AG04449 (cell line): ENCODE data around the gene ELF5.

Experiments
- CTCF ChIA-PET: fragments of 350-600 bp; formaldehyde crosslinking; extraction: SDS; loops from one replicate; lab custom pipeline; 2021; ENCODE audit warnings: antibody characterized with exemption; lab: Yijun Ruan, JAX
- POLR2A ChIA-PET: fragments of 400-600, 350-600 bp; formaldehyde crosslinking; extraction: SDS; loops from one replicate; lab custom pipeline; 2020; ENCODE audit warnings: antibody characterized with exemption, inconsistent platforms; lab: Yijun Ruan, JAX
- DNase-seq: peaks from one replicate; pipeline ENCODE4 v3.0.0-alpha.2; 2010; ENCODE audit warnings: low read depth, low spot score
- H3K4me3 ChIP-seq: 2 replicates; pipeline ENCODE4 v1.5.1; 2011; ENCODE audit warnings: low read depth, mild to moderate bottlenecking, control low read depth, low read length
- TF ChIP-seq, protein P1 (sequence below): IDR thresholded peaks from one replicate; pipeline ENCODE4 v1.5.1; 2011; ENCODE audit warnings: mild to moderate bottlenecking, moderate library complexity, low read length, control low read depth, inconsistent platforms; ENCODE audit not compliant: insufficient read depth; ENCODE audit errors: missing control alignments

ELF5 gene

DNA sequence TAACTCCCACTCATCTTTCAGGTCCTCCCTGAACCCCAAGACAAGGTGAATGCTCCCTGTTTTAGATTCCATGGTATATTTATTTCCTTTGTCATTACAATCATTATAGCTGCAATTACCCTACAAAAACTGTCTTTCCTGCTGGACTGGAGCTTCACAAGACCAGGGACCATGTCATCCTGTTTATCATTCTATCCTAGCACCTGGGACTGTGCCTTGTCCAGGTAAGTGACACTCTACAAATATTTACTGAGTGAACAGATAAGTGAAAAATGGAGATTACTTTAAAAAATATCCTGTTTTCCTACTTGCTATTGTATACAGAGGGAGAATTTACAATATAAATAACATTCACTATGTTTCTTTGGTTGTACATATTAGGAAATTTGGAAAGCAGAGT, 22.5 kb upstream of the ELF5 start:
- TF ChIP-seq, protein P1, sequence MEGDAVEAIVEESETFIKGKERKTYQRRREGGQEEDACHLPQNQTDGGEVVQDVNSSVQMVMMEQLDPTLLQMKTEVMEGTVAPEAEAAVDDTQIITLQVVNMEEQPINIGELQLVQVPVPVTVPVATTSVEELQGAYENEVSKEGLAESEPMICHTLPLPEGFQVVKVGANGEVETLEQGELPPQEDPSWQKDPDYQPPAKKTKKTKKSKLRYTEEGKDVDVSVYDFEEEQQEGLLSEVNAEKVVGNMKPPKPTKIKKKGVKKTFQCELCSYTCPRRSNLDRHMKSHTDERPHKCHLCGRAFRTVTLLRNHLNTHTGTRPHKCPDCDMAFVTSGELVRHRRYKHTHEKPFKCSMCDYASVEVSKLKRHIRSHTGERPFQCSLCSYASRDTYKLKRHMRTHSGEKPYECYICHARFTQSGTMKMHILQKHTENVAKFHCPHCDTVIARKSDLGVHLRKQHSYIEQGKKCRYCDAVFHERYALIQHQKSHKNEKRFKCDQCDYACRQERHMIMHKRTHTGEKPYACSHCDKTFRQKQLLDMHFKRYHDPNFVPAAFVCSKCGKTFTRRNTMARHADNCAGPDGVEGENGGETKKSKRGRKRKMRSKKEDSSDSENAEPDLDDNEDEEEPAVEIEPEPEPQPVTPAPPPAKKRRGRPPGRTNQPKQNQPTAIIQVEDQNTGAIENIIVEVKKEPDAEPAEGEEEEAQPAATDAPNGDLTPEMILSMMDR = no peak
- no peak for DNase-seq
- ChIA-PET POLR2A (no interaction called here), CTCF (interaction anchor here (1.1 kb wide), 1 partner anchor 23 kb away, joined by 4 read pairs; no protein-coding TSS in a partner anchor)
- no peak overlapping the region for H3K4me3 ChIP-seq

DNA sequence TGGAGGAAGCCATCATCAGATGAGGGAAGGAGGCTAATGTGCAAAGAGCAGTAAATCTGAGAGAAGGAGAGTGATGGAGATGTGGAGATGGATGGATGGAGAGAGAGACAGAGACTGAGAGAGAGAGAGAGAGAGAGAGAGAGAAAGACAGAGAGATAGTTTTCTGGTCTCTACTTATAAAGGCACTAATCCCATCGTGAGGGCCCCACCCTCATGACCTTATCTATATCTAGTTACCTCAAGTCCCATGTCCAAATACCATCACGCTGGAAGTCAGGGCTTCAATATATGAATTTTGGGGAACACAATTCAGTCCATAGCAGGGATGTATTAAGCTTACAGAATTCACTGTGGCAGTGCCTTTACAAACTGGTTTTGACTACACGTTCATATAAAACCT, 21.2 kb upstream of the ELF5 start:
- TF ChIP-seq, protein P1 = no peak
- no peak overlapping the region for H3K4me3 ChIP-seq
- ChIA-PET POLR2A (no interaction called here), CTCF (no interaction called here)
- DNase-seq = no peak

DNA sequence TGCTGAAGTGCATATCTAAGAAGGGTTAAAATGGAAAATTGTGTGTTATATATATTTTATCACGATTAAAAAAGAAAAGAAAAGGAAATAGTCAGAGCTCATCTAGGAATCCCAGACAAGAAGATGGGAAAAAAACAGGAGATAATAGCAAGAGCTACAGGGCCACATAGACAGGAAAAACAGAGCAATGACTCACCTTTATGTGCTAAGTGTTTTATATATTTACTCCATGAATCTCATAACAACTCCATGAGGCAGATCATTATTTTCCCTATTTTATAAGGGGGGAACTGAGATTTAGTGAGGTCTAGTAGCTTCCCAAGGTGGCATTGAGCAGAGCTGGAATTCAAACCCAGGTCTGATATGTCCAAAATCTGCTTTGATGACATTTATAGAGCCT, 18.1 kb upstream of the ELF5 start:
- TF ChIP-seq, protein P1 = no peak
- no peak overlapping the region for H3K4me3 ChIP-seq
- POLR2A ChIA-PET = no interaction called here
- no peak for DNase-seq
- CTCF ChIA-PET = interaction anchor here (1.3 kb wide), 1 partner anchor 359 kb away, joined by 3 read pairs; no protein-coding TSS in a partner anchor

DNA sequence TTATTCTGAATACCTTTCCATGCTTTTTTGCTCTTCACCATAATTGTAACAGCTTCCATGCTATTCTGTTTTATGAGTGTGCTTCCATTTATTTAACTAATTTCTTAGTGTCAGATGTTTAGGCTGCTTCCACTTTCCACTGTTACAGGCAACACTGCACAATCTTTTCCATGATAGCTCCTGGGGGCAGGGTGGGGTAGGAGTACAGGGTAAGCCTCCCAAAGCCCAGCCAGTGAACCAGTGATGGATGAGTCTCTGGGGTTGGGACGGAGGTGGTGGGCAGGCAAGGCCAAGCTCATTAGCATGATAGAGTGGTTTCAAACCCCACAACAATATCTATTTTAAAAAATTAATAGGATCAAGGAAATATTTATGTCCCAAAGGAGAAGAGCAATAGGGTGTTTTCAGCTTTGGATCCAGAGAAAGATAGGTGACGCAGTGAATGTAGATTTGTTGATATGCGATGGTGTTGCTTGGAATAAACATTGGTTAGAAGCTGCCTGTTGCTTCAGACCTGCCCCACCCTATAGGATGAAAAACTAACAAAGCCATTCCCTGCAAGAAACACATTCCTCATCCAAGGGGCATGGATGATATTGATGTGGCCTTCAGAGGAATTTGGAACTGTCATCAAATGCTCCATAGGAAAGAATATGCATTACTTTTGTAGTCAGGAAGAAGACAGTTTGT, 17.1 kb upstream of the ELF5 start:
- ChIA-PET CTCF (no interaction called here), POLR2A (no interaction called here)
- DNase-seq = no peak
- no peak overlapping the region for H3K4me3 ChIP-seq
- TF ChIP-seq, protein P1 = no peak

DNA sequence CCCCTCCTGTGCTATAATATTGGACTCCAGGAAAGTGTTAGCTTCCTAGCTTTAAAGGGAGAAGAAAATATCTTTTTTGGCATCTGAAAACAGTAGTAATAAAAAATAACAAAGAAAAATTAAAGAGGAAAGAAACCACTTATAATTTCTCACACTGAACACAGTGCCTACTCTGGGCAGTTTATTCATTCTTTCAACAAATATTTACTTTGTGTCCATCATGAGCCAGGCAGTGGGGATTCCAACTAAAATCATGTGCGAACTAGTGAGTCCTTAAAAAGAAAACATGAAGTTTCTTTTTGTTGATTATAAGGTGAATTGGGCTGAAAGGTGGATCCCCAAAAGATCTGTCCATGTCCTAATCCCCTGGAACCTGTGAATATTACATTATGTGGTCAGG, 16.0 kb upstream of the ELF5 start:
- TF ChIP-seq, protein P1 = no peak
- DNase-seq = no peak
- ChIA-PET CTCF (interaction anchor here (1.0 kb wide), 1 partner anchor 17 kb away, joined by 3 read pairs; no protein-coding TSS in a partner anchor), POLR2A (no interaction called here)
- no peak overlapping the region for H3K4me3 ChIP-seq

DNA sequence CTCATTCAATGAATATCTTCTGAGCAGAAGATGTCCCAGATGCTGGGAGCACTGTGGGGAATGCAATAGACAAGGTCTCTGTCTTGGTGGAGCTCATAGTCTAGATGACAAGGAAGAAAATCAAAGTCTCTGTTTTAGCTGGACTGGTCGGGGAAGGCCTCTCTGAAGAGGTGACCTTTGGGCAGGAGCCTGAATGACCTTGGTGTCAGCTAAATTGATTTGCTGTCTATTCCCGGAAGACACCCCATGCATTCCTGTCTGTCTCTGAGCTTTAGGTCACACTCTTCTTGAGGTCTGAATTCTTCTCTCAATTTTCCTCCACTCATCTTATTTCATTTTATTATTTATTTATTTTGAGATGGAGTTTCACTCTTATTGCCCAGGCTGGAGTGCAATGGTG, 14.5 kb upstream of the ELF5 start:
- no peak overlapping the region for H3K4me3 ChIP-seq
- ChIA-PET CTCF (interaction anchor here (1.1 kb wide), 1 partner anchor 864 kb away, joined by 3 read pairs; no protein-coding TSS in a partner anchor), POLR2A (no interaction called here)
- DNase-seq = no peak
- TF ChIP-seq, protein P1 = no peak
